Skin of body (tissue), 2 donors: ENCODE data around the gene AMFR. TPM values are rescaled to one million over a fixed set of nuclear protein-coding genes. Genes with fewer than 3 reads are reported as not detected.

Experiments used
- DNase-seq: peaks from one replicate; lab custom pipeline; 2025; lab: John Stamatoyannopoulos, UW
- total RNA-seq: library from RNA; depleted of rRNA; stranded (reverse); fragments of >200 nt; gene quantifications from one replicate; pipeline ENCODE4 v1.2.3, GENCODE V29; 2014

The AMFR gene
- total RNA-seq, 1 donor from 2014 or later: 88.4 TPM

GRCh38 chr16:56424404-56424764 lies 961 bp downstream of the AMFR start:
- no peak for DNase-seq

GRCh38 chr16:56423584-56424403 lies 1.6 kb downstream of the AMFR start:
- DNase-seq: peak; percentile 27

GRCh38 chr16:56422896-56423441 lies 2.4 kb downstream of the AMFR start:
- DNase-seq: no peak

GRCh38 chr16:56421976-56422669 lies 3.2 kb downstream of the AMFR start:
- no peak for DNase-seq

GRCh38 chr16:56421313-56421712 lies 4.0 kb downstream of the AMFR start:
- DNase-seq: no peak

- DNase-seq: no peak
These were observed 4.7 kb downstream of the AMFR start for GRCh38 chr16:56420613-56421012.

- no peak for DNase-seq
These were observed 5.4 kb downstream of the AMFR start for GRCh38 chr16:56419740-56420548.

- no peak for DNase-seq
These were observed 8.2 kb downstream of the AMFR start for GRCh38 chr16:56417138-56417537.

- DNase-seq: no peak
These were observed 9.5 kb downstream of the AMFR start for GRCh38 chr16:56415875-56416274.

GRCh38 chr16:56414366-56414765 lies 11.0 kb downstream of the AMFR start:
- no peak for DNase-seq

GRCh38 chr16:56413381-56413780 lies 12.0 kb downstream of the AMFR start:
- no peak for DNase-seq

- DNase-seq: no peak
These were observed 13.7 kb downstream of the AMFR start for GRCh38 chr16:56411624-56412023.

GRCh38 chr16:56411123-56411522 lies 14.2 kb downstream of the AMFR start:
- DNase-seq: no peak

GRCh38 chr16:56409195-56409594 lies 16.1 kb downstream of the AMFR start:
- DNase-seq: no peak

- no peak for DNase-seq
These were observed 16.8 kb downstream of the AMFR start for GRCh38 chr16:56408379-56409098.

GRCh38 chr16:56405977-56406672 lies 19.2 kb downstream of the AMFR start:
- no peak for DNase-seq

- no peak for DNase-seq
These were observed 23.9 kb downstream of the AMFR start for GRCh38 chr16:56401482-56401881.

- no peak for DNase-seq
These were observed 24.9 kb downstream of the AMFR start for GRCh38 chr16:56400458-56400857.

- no peak for DNase-seq
These were observed 25.9 kb downstream of the AMFR start for GRCh38 chr16:56399486-56399885.

- DNase-seq: no peak
These were observed 26.3 kb downstream of the AMFR start for GRCh38 chr16:56399047-56399446.
